Astrocyte (in vitro differentiated cells and primary cell): ENCODE measurements around the gene LRRC10.

Source experiments
- CTCF ChIP-seq: IDR thresholded peaks from 2 replicates; pipeline ENCODE4 v1.5.1; 2011; ENCODE audit warnings: low read depth, mild to moderate bottlenecking, inconsistent platforms, low read length, moderate library complexity; ENCODE audit not compliant: insufficient read depth
- EZH2 ChIP-seq: IDR thresholded peaks from 2 replicates; pipeline ENCODE4 v1.6.1; 2012; ENCODE audit warnings: mild to moderate bottlenecking, low read length, inconsistent platforms; ENCODE audit not compliant: insufficient read depth

DNA sequence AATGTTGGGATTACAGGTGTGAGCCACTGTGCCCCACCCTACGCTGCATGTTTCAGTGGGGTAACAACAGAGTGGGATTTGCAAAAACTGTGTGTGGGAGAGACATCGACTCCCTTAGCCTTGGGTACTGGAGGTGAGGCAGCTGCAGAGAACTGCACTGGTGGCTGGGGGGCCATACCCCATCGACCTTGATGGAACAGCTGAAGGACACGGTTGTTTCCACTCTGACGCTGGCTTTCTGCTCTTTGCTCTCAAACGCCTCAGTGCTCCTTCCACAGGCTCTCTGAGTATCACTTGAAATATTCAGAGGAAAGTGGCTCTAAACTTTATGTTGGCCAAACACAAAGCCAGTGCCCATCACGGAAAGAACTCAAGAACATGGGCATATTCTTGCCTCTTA is 30.8 kb upstream of the LRRC10 start:
- TF ChIP-seq CTCF: no peak
- TF ChIP-seq EZH2: no peak
